AG04450 (cell line): Measurements from ENCODE around the gene GPNMB. TPM values are rescaled to one million over a fixed set of nuclear protein-coding genes. Genes with fewer than 3 reads are reported as not detected.

Experiments used
- CTCF ChIA-PET: fragments of 300-600, 350-600 bp; formaldehyde crosslinking; extraction: SDS; loops from one replicate; lab custom pipeline; 2022; ENCODE audit warnings: antibody characterized with exemption, inconsistent platforms; lab: Charles Lee
- POLR2A ChIA-PET: fragments of 350-600 bp; formaldehyde crosslinking; extraction: SDS; loops from one replicate; lab custom pipeline; 2021; ENCODE audit warnings: antibody characterized with exemption, inconsistent platforms; lab: Yijun Ruan, JAX
- DNase-seq: peaks from one replicate; pipeline ENCODE4 v3.0.0-alpha.2; 2011; ENCODE audit warnings: low read depth, low spot score
- H3K27ac ChIP-seq: one replicate; pipeline ENCODE4 v1.5.1; 2012; ENCODE audit warnings: low read depth, low read length, control low read depth
- H3K27me3 ChIP-seq: one replicate; pipeline ENCODE4 v1.6.0; 2012; ENCODE audit warnings: low read length; ENCODE audit not compliant: control insufficient read depth, insufficient read depth
- H3K4me3 ChIP-seq: 2 replicates; pipeline ENCODE4 v1.5.1; 2011; ENCODE audit warnings: mild to moderate bottlenecking, low read depth, low read length, control low read depth
- H3K9me3 ChIP-seq: 2 replicates; pipeline ENCODE4 v1.5.1; 2012; ENCODE audit warnings: low read length; ENCODE audit not compliant: control insufficient read depth, insufficient read depth
- polyA plus RNA-seq: library from polyadenylated mRNA; depleted of rRNA; stranded (reverse); fragments of >200 nt; gene quantifications from 2 replicates; pipeline ENCODE4 v1.2.3, GENCODE V29; 2011
- TF ChIP-seq, protein P1 (sequence below): IDR thresholded peaks from 2 replicates; pipeline ENCODE4 v1.5.1; 2011; ENCODE audit warnings: low read depth, low read length, control low read depth, inconsistent platforms

GPNMB gene
- polyA plus RNA-seq, 1 experiment, result 6.8 TPM

DNA sequence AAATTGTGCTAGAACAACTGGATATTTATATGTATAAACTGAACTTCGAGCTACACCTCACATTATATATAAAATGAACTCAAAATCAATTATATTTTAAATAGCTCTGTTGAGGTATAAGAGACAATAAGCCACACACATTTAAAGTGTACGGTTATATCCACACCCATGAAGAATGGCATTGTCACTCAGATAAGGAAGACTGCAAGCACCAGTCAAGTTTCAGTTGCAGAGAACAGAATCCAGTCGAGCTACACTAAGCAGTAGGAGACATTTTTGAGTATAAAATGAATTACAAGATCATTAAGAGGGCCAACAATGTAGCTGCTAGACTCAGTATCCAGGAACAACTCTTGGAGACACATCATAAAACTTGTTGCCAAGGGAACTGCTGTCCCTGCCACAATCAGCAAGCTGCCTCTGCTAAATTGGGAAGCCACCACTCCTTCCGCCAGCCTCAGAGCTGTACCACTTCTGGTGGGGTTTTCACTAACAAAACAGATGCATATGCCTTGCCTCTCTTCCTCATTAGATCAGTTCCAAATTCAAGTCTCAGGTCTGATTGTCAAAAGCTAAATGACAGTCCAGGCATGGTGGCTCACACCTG, 19.6 kb upstream of the GPNMB start:
- ChIA-PET POLR2A (no interaction called here), CTCF (interaction anchor here (0.8 kb wide), 1 partner anchor 16 kb away, joined by 4 read pairs; no protein-coding TSS in a partner anchor)
- Histone ChIP-seq H3K9me3 (no peaks in the 10 kb centered on the region), H3K27ac (no peak overlapping the region), H3K27me3 (peaks cover 2% of the 10 kb centered on the region), H3K4me3 (no peak overlapping the region)
- TF ChIP-seq, protein P1, sequence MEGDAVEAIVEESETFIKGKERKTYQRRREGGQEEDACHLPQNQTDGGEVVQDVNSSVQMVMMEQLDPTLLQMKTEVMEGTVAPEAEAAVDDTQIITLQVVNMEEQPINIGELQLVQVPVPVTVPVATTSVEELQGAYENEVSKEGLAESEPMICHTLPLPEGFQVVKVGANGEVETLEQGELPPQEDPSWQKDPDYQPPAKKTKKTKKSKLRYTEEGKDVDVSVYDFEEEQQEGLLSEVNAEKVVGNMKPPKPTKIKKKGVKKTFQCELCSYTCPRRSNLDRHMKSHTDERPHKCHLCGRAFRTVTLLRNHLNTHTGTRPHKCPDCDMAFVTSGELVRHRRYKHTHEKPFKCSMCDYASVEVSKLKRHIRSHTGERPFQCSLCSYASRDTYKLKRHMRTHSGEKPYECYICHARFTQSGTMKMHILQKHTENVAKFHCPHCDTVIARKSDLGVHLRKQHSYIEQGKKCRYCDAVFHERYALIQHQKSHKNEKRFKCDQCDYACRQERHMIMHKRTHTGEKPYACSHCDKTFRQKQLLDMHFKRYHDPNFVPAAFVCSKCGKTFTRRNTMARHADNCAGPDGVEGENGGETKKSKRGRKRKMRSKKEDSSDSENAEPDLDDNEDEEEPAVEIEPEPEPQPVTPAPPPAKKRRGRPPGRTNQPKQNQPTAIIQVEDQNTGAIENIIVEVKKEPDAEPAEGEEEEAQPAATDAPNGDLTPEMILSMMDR, result no peak
- no peak for DNase-seq

DNA sequence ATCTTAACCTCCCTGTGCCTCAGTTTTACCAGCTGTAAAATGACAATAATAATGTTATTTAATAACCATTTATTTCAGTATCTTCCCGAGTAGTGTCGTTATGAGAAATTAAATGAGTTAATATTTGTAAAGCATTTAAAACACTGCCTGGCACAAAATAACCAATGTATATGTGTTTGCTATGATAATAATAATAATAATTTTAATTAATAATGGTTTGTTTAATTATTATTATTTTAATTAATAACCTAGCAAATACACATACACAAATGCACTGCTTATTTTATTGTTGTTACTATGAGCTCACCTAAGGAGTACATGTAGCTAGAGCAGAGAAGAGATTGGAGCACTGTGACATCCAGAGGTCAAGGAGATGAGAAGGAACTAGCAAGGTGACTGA, 18.2 kb upstream of the GPNMB start:
- Histone ChIP-seq H3K4me3 (no peak overlapping the region), H3K27ac (no peak overlapping the region), H3K27me3 (peaks cover 2% of the 10 kb centered on the region), H3K9me3 (no peaks in the 10 kb centered on the region)
- no peak for DNase-seq
- ChIA-PET POLR2A (no interaction called here), CTCF (no interaction called here)
- TF ChIP-seq, protein P1, result no peak

DNA sequence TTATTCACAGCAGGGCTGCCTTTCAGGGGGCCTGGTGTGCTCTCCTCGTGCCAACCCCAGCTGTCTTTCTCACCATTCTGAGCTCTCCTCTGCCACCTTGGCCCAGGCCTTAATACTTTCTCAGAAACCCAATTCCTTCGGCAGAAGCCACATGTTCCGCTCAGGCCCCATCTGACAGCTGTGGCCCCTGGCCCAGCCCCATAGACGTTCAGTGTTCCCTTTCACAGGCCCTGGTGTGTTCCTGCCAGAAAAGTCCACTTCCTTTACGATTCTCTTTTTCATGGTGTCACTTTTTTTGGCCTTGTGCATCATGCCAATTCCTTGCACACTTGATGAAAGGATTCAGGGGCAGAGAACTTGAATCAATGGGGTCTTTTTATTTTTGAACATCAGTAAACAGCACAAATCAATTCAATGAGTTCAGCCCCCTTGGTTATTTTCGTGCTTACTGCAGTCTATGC, 15.9 kb upstream of the GPNMB start:
- Histone ChIP-seq H3K27ac (no peak overlapping the region), H3K4me3 (no peak overlapping the region), H3K9me3 (no peaks in the 10 kb centered on the region), H3K27me3 (peaks cover 4% of the 10 kb centered on the region)
- POLR2A ChIA-PET, result no interaction called here
- CTCF ChIA-PET, result interaction anchor here (0.6 kb wide), 1 partner anchor 41 kb away, joined by 3 read pairs; no protein-coding TSS in a partner anchor
- DNase-seq, result no peak
- TF ChIP-seq, protein P1, result no peak

DNA sequence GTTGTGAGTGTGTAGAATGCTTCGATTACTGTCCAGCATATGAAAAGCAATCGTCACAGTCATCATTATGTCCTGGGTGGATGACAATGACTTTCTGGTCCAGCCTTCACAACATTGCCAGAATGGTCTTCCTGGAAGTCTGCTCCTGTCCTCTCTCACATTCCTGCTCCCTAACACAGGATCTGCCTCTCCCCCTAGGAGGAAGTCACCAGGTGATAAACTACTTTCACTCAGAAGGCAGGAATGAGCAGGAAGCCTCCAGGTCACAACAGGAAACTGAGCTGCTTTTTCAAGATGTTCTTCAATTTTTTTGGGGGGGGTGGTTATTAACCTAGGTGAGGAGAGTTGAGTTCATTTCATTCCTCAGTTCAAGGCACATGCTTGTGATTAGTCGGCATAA, 13.6 kb upstream of the GPNMB start:
- no peak overlapping the region for H3K4me3 ChIP-seq
- H3K27me3 ChIP-seq, result peaks cover 4% of the 10 kb centered on the region
- no peak overlapping the region for H3K27ac ChIP-seq
- CTCF ChIA-PET, result interaction anchor here (1.4 kb wide), 1 partner anchor 29 kb away, joined by 3 read pairs; no protein-coding TSS in a partner anchor
- no peaks in the 10 kb centered on the region for H3K9me3 ChIP-seq
- TF ChIP-seq, protein P1, result no peak
- no peak for DNase-seq
- POLR2A ChIA-PET, result no interaction called here

DNA sequence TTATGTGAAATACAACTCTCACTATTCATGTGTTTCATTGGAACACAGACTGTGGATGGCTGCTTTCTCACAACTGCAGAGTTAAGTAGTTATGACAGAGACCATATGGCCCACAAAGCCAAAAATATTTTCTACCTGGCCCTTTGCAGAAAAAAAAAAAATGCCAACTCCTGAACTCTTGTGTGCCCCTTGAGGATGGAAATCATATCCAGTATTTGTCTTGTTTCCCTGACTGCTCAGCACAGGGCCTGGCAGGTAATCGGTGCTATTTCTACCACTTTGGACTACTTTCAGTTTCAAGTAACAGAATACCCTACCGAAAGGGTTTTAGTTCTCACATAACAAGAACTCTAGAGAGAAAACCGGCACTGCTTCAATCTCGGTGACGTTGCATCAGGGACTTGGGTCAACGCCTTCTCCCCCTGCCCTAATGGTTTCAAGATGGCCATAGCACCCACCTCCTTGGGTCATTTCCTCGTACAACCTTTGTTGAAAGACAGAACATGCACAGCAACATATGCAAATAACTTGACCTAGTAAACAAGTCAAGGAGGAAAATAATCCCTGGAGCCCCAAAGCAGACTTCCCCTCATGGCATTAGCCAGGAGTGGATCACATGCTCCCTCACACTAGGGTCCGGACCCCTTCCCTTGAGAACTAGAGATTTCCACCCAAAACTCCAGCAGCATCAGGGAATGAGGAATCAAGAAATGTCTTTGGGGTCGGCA, 11.8 kb upstream of the GPNMB start:
- POLR2A ChIA-PET, result no interaction called here
- Histone ChIP-seq H3K4me3 (no peak overlapping the region), H3K9me3 (no peaks in the 10 kb centered on the region), H3K27me3 (peaks cover 4% of the 10 kb centered on the region), H3K27ac (no peak overlapping the region)
- DNase-seq, result no peak
- TF ChIP-seq, protein P1, result no peak
- CTCF ChIA-PET, result no interaction called here
